ENCODE measurements around the gene USP13.
A peak's percentile ranks its signal among the peaks of the same experiment; 100 is the strongest.

The USP13 gene

GRCh38 chr3:179701176-179701827, 48.5 kb downstream of the USP13 start:
- DNase-seq (ENCODE audit: low spot score), result no peak

- DNase-seq (ENCODE audit: low spot score), result no peak
These were observed 49.6 kb downstream of the USP13 start for GRCh38 chr3:179702271-179702947.

- no peak for DNase-seq (ENCODE audit: low spot score)
These were observed 51.0 kb downstream of the USP13 start for GRCh38 chr3:179703816-179704215.

GRCh38 chr3:179706233-179706632, 53.4 kb downstream of the USP13 start:
- no peak for DNase-seq (ENCODE audit: low spot score)

GRCh38 chr3:179710079-179710478, 57.2 kb downstream of the USP13 start:
- no peak for DNase-seq (ENCODE audit: low spot score)

- no peak for DNase-seq (ENCODE audit: low spot score)
These were observed 60.8 kb downstream of the USP13 start for GRCh38 chr3:179713643-179714090.

- no peak for DNase-seq (ENCODE audit: low spot score)
These were observed 62.7 kb downstream of the USP13 start for GRCh38 chr3:179715582-179715981.

- no peak for DNase-seq (ENCODE audit: low spot score)
These were observed 63.4 kb downstream of the USP13 start for GRCh38 chr3:179716226-179716625.

GRCh38 chr3:179716811-179717210, 64.0 kb downstream of the USP13 start:
- peak; percentile 5 for DNase-seq (ENCODE audit: low spot score)

GRCh38 chr3:179717219-179717618, 64.4 kb downstream of the USP13 start:
- DNase-seq (ENCODE audit: low spot score), result no peak

GRCh38 chr3:179719048-179719734, 66.4 kb downstream of the USP13 start:
- DNase-seq (ENCODE audit: low spot score), result no peak

GRCh38 chr3:179720196-179720595, 67.4 kb downstream of the USP13 start:
- DNase-seq (ENCODE audit: low spot score), result no peak

- no peak for DNase-seq (ENCODE audit: low spot score)
These were observed 70.8 kb downstream of the USP13 start for GRCh38 chr3:179723617-179724016.

- no peak for DNase-seq (ENCODE audit: low spot score)
These were observed 73.3 kb downstream of the USP13 start for GRCh38 chr3:179726075-179726699.

GRCh38 chr3:179729086-179729485, 76.2 kb downstream of the USP13 start:
- DNase-seq (ENCODE audit: low spot score), result no peak

- DNase-seq (ENCODE audit: low spot score), result no peak
These were observed 77.1 kb downstream of the USP13 start for GRCh38 chr3:179729981-179730380.

- no peak for DNase-seq (ENCODE audit: low spot score)
These were observed 77.7 kb downstream of the USP13 start for GRCh38 chr3:179730506-179730905.

- no peak for DNase-seq (ENCODE audit: low spot score)
These were observed 78.7 kb downstream of the USP13 start for GRCh38 chr3:179731544-179731943.

GRCh38 chr3:179732661-179733348, 80.0 kb downstream of the USP13 start:
- DNase-seq (ENCODE audit: low spot score), result no peak

- DNase-seq (ENCODE audit: low spot score), result no peak
These were observed 81.0 kb downstream of the USP13 start for GRCh38 chr3:179733797-179734196.

GRCh38 chr3:179734497-179735281, 81.8 kb downstream of the USP13 start:
- DNase-seq (ENCODE audit: low spot score), result no peak

All from RKO (cell line).